Stomach smooth muscle (tissue), 2 donors: ENCODE results near the gene DIP2B.
A peak's percentile ranks its signal among the peaks of the same experiment; 100 is the strongest.

Experiments
- H3K27ac ChIP-seq: one replicate; pipeline ENCODE4 v1.7.0; 2013; ENCODE audit warnings: mild to moderate bottlenecking, low read length, inconsistent platforms
- H3K27me3 ChIP-seq, 2 donors: one replicate each; pipeline ENCODE4 v1.7.0; 2013; ENCODE audit warnings: low read length in 2 of 2; ENCODE audit not compliant: insufficient read depth in 2 of 2, control insufficient read depth in 1 of 2
- H3K36me3 ChIP-seq, 2 donors: one replicate each; pipeline ENCODE4 v1.7.0; 2013; ENCODE audit warnings: low read length in 2 of 2; ENCODE audit not compliant: control insufficient read depth in 2 of 2, insufficient read depth in 2 of 2
- H3K4me1 ChIP-seq: one replicate; pipeline ENCODE4 v1.7.0; 2013; ENCODE audit warnings: low read length; ENCODE audit not compliant: control insufficient read depth, insufficient read depth
- H3K4me3 ChIP-seq, 2 donors: one replicate each; pipeline ENCODE4 v1.7.0; 2013; ENCODE audit warnings: low read length in 2 of 2
- H3K9ac ChIP-seq, 2 donors: one replicate each; pipeline ENCODE4 v1.7.0; 2013; ENCODE audit warnings: low read length in 2 of 2, mild to moderate bottlenecking in 1 of 2
- H3K9me3 ChIP-seq, 2 donors: one replicate each; pipeline ENCODE4 v1.7.0; 2013; ENCODE audit warnings: low read length in 2 of 2; ENCODE audit not compliant: control insufficient read depth in 2 of 2
- donor health status: healthy.
- donor health status: Pancreatic carcinoma.

DIP2B gene

DNA sequence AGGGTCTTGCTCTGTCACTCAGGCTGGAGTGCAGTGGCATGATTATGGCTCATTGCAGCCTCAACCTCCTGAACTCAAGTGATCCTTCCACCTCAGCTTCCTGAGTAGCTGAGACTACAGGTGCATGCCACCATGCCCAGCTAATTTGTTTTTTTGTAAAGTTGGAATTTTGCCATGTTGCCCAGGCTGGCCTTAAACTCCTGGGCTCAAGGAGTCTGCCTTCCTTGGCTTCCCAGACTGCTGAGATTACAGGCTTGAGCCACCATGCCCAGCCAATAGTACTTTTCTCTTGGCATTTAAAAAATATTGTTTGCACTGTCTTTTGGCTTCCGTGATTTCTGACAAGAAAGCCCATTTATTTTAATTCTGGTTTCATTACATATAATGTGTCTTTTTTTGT lies 61.3 kb downstream of the DIP2B start:
- H3K27me3 ChIP-seq = no peaks in the 10 kb centered on the region
- peaks cover 9% of the 10 kb centered on the region for H3K4me1 ChIP-seq
- no peak overlapping the region for H3K4me3 ChIP-seq
- no peaks in the 10 kb centered on the region for H3K9me3 ChIP-seq
- no peak overlapping the region for H3K27ac ChIP-seq
- no peak overlapping the region for H3K9ac ChIP-seq
- no peaks in the 10 kb centered on the region for H3K36me3 ChIP-seq

DNA sequence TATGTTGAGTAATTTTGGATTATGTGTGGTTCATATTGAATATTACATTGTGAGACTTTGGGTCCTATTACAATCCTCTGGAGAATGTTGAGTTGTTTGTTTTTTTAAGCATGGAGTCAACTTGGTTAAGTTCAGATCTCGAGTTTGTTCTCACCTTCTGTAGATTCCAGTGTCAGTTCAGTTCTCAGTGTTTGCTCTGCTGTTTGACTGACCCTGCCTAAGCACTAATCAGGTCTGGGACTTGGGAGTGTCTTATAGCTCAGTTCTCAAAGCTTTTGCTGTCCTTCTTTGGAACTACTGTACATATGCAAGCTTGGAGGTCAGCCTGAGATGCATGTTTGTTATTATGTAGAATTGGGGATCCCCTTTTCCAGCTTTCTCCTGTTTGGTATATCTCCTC lies 63.1 kb downstream of the DIP2B start:
- Histone ChIP-seq H3K9me3 (no peaks in the 10 kb centered on the region), H3K4me1 (peaks cover 13% of the 10 kb centered on the region), H3K27me3 (no peaks in the 10 kb centered on the region), H3K27ac (peak overlapping the region; percentile 37), H3K4me3 (no peak overlapping the region), H3K36me3 (no peaks in the 10 kb centered on the region), H3K9ac (peak overlapping the region in 1 of 2 donors; percentile 25)

DNA sequence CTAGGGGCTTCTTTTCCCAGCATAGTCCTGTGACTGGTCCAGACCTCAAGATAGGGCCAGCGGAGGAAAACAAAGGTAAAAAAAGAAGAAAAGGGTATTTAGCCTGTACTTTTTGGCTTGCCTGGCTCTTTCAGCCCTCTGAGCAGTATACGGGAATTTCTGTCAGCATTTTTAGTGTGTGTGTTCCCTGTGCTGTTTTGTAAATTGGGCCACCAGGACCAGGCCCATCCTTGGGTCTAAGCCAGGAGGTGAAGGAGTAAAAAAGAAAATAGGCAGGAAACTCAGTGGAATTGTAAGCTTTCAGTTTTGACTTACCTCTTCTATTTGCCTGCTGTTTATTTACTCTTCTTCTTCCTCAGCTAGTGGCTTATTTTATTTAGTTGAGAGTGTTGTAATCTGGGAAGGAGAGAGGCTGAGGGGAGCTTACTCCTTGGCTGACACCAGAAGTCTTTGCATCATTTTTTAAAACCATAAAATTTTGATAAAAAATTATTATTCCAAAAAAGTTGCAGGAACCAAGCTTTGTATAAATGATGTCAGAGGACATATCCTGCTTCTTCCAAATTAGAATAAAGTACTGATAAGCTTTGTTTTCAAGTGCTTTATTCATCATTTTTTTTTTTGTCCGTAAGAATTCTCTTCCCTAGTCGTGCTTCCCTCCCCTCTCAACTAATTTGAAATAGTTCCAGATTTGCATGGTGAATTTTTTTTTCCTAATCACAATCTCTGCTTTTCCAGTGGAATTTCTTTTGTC lies 63.7 kb downstream of the DIP2B start:
- Histone ChIP-seq H3K27me3 (no peaks in the 10 kb centered on the region), H3K36me3 (no peaks in the 10 kb centered on the region), H3K9me3 (no peaks in the 10 kb centered on the region), H3K9ac (peak overlapping the region; percentile 5 to 25), H3K27ac (peak overlapping the region; percentile 37), H3K4me1 (peaks cover 19% of the 10 kb centered on the region), H3K4me3 (peak overlapping the region; percentile 8 to 25)

DNA sequence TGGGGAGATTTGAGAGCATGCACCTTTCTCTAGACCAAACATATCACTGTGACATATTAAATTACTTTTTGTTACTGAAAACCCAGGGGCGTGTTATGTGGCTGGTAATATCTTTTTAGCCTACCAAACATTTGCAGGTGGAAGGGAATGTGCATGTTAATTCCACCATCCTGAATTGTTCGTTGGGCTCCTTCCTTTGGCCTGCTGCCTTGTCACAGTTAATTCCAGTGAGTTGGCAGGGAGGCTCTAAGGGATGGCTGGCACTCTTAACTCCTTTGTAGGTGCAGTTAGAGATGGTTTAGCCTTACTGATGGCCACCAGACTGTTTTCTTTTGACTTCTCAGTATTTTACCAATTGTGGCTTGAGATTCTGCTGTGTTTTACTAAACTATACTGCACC lies 64.5 kb downstream of the DIP2B start:
- no peak overlapping the region for H3K27ac ChIP-seq

DNA sequence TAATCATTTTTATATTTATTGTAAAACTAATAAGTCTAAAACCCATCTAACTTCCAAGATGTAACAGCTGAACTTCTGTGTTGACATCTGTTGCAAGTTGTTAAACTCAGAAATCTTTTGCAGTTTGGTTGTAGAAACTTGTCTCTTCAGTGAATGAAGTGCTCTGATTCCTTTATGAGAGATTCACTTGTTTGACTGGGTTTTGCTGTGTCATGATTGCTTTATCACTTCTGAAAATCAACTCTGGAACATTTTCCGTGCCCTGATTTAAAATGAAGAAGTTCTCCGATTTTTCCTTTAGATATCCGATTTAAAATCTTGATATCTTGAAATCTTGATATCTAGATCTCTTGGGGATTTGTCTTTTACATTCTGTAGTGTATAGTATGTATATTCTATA lies 65.1 kb downstream of the DIP2B start:
- H3K4me3 ChIP-seq = no peak overlapping the region
- no peak overlapping the region for H3K9ac ChIP-seq
- no peaks in the 10 kb centered on the region for H3K27me3 ChIP-seq
- no peak overlapping the region for H3K27ac ChIP-seq
- H3K9me3 ChIP-seq = no peaks in the 10 kb centered on the region
- H3K4me1 ChIP-seq = peaks cover 24% of the 10 kb centered on the region
- no peaks in the 10 kb centered on the region for H3K36me3 ChIP-seq

More for the DNA sequence above, 64.5 kb downstream of the DIP2B start:
- Histone ChIP-seq H3K27me3 (no peaks in the 10 kb centered on the region), H3K4me1 (peaks cover 20% of the 10 kb centered on the region), H3K9me3 (no peaks in the 10 kb centered on the region), H3K36me3 (no peaks in the 10 kb centered on the region), H3K4me3 (peak overlapping the region in 1 of 2 donors; percentile 25), H3K9ac (no peak overlapping the region)

DNA sequence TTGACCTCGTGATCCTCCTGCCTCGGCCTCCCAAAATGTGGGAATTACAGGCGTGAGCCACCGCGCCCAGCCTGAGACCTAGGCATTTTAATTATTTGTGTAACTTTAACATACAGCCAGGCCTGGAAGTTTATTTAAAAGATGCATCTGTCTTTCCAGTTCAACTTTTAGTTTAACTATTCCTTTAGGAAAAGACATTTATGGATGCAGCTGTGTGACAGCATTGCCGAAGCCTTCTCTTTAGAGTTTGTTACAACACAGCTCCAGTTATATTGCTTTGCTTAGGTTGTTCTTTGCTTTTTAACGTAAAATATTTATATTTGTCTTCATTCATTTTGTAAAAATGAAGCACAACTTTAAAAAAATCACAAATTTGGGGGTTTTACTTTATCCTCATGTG lies 67.0 kb downstream of the DIP2B start:
- H3K9me3 ChIP-seq = no peaks in the 10 kb centered on the region
- H3K4me3 ChIP-seq = no peak overlapping the region
- H3K9ac ChIP-seq = no peak overlapping the region
- no peak overlapping the region for H3K27ac ChIP-seq
- H3K27me3 ChIP-seq = no peaks in the 10 kb centered on the region
- no peaks in the 10 kb centered on the region for H3K36me3 ChIP-seq
- H3K4me1 ChIP-seq = peaks cover 30% of the 10 kb centered on the region

DNA sequence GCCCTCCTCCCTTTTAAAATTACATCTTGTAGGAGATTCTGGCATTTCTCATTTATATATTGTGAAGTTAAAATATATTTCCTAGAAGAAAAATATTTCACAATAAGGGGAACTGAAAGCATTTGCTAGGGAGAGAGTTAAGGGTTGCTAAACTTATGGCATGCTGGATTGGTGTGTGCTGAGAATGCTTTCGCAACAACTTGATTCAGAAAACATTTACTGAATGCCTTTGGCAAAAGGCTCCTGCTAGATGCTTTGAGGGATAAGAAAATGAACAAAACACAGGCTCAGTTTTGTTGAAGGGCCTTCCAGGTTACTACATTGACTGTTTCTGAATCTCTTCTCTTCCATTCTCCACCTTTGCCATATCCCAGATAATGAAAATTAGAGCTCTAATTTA lies 67.5 kb downstream of the DIP2B start:
- H3K27ac ChIP-seq = no peak overlapping the region
- no peaks in the 10 kb centered on the region for H3K36me3 ChIP-seq
- H3K9me3 ChIP-seq = no peaks in the 10 kb centered on the region
- H3K4me1 ChIP-seq = peaks cover 30% of the 10 kb centered on the region
- H3K27me3 ChIP-seq = no peaks in the 10 kb centered on the region
- H3K4me3 ChIP-seq = no peak overlapping the region
- peak overlapping the region in 1 of 2 donors; percentile 7 for H3K9ac ChIP-seq

DNA sequence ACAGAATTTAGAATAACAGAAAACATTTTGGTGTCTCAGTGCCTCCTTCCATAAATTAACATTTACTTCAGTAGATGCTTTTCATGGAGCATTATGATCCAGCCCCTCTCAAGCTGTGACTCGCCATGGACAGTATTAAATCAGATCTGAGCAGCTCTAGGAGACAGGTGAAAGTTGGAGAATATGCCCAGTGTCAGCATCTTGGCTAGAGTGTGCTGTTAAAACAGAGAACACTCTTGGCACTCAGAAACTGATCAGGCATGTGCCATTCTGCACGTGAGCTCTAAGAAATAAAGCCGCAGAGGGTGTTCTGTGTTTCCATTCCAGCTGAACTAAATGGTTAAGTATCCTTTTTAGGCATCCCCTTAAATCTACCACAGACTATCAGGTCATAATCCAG lies 68.0 kb downstream of the DIP2B start:
- Histone ChIP-seq H3K27me3 (no peaks in the 10 kb centered on the region), H3K4me1 (peaks cover 30% of the 10 kb centered on the region), H3K9ac (peak overlapping the region in 1 of 2 donors; percentile 7), H3K27ac (no peak overlapping the region), H3K4me3 (no peak overlapping the region), H3K36me3 (no peaks in the 10 kb centered on the region), H3K9me3 (no peaks in the 10 kb centered on the region)

DNA sequence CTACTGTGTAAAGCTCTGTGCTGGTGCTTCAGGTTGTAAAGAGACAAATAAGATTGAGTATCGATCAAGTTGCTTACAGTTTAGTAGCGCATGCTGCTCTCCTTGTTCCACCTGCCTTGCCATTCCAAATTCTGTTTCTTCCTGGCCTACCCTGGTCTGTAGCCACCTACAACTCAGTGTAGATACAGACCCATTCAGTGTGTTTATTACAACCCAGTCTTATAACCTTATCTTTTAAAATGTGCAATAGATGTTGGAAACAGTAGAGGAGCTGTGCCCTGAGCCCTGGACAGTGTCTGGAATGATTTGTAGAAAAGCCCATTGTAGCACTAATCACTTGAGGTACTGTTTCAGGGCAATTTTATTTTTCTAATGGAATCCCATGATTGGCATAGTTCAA lies 68.5 kb downstream of the DIP2B start:
- Histone ChIP-seq H3K27ac (no peak overlapping the region), H3K4me1 (peaks cover 30% of the 10 kb centered on the region), H3K36me3 (no peaks in the 10 kb centered on the region), H3K9me3 (no peaks in the 10 kb centered on the region), H3K9ac (no peak overlapping the region), H3K4me3 (no peak overlapping the region), H3K27me3 (no peaks in the 10 kb centered on the region)

DNA sequence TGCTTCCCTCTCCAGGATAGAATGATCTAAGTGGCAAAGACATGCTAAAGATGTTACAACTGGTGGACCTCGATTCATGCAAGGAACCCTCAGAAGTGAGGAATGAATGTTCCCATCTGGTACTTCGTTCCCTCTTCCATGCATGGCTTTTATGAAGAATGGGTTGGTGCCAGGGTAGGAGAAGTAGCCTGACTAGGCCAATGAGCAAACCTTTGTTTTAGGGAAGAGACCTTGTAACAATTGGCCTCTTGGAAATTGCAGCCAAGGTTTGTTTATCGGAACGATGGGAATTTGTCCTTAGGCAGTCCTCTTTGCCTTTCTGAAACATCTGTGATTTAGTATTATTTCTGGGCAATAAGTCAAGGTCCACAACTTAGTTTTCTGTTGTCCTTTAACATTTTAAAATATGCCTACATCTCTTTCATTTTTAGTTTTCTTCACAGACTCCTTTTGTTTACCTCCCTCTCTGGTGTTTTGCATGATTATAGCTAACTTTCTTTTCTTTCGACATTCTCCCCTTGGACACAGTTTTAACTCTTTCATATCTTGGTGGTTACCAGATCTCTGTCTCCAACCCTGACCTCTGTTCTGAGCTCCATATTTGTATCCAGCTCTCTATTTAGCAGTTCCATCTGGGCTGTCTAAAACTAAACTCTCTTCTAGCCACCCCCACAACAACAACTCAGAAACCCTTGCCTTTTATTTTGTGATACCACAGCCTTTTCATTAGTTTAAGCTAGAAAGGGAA lies 70.0 kb downstream of the DIP2B start:
- Histone ChIP-seq H3K27me3 (no peaks in the 10 kb centered on the region), H3K9ac (no peak overlapping the region), H3K9me3 (no peaks in the 10 kb centered on the region), H3K27ac (no peak overlapping the region), H3K36me3 (no peaks in the 10 kb centered on the region), H3K4me3 (no peak overlapping the region), H3K4me1 (peaks cover 21% of the 10 kb centered on the region)

DNA sequence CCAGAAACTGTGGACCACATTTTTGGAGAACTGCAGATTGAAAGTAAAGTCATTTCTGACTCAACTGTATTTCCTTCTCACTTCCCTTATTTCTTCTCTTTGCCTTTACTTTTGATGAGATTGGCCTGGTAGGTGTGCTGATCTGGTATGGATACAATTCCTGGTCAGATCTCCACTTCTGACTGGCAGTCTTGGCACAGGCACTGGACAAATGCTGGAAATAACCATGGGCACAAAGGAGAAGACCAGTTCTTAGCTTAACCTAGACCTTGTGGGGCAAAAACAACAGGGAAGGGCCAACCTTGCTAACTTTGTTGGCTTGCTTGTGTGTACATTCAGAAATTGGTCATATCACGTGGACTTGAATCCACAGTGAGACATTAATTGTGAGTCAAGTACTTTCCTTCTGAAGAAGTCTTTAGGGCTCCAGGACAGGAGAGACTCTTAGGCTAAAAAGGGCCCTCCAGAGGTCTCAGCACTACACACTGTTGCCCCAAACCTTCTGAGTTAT lies 75.0 kb downstream of the DIP2B start:
- Histone ChIP-seq H3K36me3 (peaks cover 0 to under 1% of the 10 kb centered on the region in 2 donors), H3K27me3 (no peaks in the 10 kb centered on the region), H3K27ac (no peak overlapping the region), H3K9ac (no peak overlapping the region), H3K9me3 (no peaks in the 10 kb centered on the region), H3K4me1 (peaks cover 6% of the 10 kb centered on the region), H3K4me3 (no peak overlapping the region)
